SK-N-DZ (cell line): ENCODE measurements around the gene DRC7.
"Not testable (repeated sequence)": the region's sequence is repeated elsewhere in the genome, so short reads cannot be mapped to it uniquely, and the experiment has no call there.

Source experiments
- DNase-seq: peaks from one replicate; pipeline ENCODE4 v3.0.0-alpha.2; 2015; ENCODE audit warnings: low spot score

Gene DRC7

DNA sequence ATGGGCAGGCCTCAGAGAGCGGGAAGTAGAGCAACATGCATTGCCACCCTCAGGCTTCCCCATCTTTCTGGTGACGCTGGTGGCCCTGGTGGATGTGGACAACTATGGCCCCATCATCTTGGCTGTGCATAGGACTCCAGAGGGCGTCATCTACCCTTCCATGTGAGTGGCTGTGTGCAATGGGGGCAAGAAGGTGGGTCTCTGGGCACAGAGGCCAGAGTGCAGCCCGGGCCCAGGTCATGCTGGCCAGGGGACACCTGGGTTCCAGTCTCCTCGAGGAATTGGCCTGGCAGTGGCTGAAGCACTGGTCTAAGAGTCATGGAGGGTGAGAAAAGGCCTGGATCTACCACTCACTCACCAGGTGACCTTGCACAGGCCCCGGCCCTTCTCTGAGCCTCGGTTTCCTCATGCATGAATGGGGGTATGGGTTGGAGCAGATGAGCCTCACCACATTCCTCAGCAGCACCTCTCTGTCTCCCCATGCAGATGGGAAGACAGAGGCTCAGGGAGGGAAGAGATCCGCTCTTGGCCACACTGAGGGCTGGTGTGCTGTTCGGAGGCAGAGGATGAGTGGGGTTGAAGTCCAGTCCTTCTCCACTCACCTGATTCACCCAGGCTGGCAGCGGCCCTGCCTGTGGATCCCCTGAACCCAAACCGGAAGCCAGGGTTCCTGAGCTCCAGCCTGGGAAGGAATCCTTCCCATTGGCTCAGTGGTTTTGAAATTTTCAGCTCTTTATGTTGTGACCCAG is 33.7 kb upstream of the DRC7 start:
- no peak for DNase-seq

DNA sequence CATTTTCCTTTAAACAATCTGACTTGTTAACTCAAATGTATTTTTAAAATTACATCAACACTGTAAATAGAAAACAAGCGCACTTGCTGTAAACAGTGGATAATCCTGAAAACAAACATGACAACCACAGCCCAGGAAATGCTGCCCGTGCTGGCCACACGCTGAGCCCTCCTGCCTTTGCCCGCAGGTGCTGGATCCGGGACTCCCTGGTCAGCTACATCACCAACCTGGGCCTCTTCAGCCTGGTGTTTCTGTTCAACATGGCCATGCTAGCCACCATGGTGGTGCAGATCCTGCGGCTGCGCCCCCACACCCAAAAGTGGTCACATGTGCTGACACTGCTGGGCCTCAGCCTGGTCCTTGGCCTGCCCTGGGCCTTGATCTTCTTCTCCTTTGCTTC is 33.1 kb upstream of the DRC7 start:
- no peak for DNase-seq

DNA sequence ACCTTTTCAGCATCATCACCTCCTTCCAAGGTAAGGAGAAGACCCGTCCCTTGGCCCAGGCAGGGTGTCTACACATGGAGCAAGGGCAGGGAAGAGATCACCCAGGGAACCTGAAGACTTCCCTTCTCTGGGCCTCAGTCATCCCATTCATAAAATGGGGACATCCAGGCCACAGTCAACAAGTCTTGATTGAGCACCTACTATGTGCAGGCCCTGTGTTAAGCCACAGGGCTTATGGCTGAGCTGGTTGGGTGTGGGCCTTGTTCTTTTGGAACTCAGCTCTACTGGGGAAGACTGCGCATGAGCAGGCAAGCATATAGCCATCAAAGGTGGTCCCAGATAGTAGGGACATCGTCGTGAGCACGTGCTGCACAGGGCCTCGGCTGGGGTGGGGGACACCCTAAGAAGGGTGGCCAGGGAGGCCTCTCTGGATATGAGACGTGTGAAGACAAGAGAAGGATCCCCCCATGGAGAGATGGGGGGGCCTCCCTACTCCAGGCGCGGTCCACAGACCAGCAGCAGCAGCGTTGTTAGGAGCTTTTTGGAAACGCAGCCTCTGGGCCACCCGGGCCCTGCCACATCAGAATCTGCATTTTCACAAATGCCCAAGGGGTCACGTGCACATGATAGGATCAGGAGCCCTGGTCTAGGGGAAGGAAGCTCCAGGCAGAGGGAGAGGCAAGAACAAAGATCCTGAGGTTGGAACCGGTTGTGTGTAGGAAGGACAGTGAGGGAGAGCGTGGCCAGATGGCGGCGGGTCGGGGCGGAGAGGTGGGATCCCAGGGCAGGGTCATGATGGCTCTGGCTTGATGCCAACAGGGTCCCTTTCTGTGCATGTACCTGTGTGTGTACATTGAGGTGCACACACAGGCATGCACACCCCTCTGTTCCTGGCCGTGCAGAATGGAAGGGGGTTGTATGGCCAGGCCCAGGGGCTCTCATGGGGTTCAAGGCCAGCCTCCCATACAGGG is 32.4 kb upstream of the DRC7 start:
- DNase-seq, result no peak

DNA sequence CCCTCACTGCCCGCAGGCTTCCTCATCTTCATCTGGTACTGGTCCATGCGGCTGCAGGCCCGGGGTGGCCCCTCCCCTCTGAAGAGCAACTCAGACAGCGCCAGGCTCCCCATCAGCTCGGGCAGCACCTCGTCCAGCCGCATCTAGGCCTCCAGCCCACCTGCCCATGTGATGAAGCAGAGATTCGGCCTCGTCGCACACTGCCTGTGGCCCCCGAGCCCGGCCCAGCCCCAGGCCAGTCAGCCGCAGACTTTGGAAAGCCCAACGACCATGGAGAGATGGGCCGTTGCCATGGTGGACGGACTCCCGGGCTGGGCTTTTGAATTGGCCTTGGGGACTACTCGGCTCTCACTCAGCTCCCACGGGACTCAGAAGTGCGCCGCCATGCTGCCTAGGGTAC is 31.2 kb upstream of the DRC7 start:
- DNase-seq, result no peak

DNA sequence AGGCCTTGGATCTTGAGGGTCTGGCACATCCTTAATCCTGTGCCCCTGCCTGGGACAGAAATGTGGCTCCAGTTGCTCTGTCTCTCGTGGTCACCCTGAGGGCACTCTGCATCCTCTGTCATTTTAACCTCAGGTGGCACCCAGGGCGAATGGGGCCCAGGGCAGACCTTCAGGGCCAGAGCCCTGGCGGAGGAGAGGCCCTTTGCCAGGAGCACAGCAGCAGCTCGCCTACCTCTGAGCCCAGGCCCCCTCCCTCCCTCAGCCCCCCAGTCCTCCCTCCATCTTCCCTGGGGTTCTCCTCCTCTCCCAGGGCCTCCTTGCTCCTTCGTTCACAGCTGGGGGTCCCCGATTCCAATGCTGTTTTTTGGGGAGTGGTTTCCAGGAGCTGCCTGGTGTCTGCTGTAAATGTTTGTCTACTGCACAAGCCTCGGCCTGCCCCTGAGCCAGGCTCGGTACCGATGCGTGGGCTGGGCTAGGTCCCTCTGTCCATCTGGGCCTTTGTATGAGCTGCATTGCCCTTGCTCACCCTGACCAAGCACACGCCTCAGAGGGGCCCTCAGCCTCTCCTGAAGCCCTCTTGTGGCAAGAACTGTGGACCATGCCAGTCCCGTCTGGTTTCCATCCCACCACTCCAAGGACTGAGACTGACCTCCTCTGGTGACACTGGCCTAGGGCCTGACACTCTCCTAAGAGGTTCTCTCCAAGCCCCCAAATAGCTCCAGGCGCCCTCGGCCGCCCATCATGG is 30.5 kb upstream of the DRC7 start:
- no peak for DNase-seq

DNA sequence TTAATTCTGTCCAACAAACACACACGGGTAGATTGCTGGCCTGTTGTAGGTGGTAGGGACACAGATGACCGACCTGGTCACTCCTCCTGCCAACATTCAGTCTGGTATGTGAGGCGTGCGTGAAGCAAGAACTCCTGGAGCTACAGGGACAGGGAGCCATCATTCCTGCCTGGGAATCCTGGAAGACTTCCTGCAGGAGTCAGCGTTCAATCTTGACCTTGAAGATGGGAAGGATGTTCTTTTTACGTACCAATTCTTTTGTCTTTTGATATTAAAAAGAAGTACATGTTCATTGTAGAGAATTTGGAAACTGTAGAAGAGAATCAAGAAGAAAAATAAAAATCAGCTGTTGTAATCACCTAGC is 30.0 kb upstream of the DRC7 start:
- DNase-seq, result no peak

DNA sequence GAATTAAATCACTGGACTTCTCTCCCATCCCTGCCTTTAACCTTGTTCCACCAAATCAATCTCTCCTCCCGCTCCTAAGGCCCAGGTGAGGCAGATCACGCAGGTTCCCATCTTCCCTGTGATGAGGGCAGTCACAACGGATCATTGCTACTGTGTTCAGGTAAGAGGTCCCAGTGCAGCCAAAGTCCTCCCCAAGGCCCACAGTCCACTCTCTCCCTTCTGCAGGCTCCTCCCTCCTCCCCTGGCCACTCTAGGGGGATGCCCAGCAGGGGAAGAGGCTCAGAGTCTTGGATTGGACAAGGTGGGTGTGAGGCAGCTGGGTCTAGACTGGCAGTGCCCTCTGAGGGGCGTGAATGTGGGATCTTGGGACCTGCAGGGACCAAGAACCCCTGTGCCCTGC is 29.1 kb upstream of the DRC7 start:
- DNase-seq, result no peak

DNA sequence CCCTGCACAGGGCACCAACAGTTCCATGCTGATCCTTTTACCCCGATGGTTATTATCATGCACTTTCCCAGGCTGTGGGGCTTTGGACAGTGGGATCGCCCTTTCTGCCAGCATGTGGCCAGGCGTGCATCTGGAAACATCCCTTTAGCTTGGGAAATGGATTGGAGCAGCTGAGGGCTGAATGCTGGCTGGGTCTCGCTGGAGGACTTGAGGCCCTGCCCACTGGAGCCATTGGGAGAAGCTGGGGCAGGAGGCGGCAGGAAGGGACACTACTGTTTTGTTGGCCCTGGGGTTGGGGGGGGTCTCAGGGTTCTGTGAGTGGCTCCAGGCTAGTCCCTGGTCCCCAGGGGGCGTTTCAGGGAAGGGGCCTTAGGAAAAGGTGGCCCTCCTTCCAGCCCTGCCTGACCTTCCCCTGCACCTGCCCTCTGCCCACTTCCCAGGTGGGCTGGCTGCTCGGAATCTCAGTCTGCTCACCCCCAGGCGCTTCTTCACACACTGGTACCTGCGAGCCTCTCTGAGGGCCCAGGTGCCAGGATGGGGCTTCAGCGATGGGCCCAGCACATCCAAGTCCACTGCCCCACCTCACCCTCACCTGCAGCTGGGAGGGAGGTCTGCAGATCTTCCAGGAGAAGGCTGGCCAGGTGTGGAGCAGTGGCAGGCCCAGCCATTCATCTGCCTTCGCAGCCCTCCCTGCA is 28.1 kb upstream of the DRC7 start:
- DNase-seq, result no peak

DNA sequence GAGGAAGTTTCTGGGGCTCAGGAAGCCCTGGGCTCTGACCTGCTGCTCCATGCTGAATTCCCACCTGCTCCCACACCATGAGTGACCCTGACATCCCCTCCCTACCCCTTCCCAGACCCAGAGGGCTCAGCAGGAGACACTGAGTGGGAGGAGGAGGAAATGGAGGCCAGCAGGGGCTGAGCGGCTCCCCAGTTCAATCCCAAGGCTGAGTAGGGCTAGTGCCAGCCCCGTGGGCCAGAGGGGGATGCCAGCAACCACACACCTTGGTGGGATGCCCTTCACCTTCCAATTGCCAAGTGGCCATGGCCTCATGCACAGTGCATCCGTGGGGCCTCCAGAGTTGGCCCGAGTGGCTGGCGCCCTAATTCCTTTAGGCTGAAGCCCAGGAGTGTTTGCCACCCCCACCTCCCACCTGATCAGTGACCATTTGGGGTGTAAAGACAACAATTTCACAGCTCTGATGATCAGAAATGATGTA is 27.5 kb upstream of the DRC7 start:
- no peak for DNase-seq

DNA sequence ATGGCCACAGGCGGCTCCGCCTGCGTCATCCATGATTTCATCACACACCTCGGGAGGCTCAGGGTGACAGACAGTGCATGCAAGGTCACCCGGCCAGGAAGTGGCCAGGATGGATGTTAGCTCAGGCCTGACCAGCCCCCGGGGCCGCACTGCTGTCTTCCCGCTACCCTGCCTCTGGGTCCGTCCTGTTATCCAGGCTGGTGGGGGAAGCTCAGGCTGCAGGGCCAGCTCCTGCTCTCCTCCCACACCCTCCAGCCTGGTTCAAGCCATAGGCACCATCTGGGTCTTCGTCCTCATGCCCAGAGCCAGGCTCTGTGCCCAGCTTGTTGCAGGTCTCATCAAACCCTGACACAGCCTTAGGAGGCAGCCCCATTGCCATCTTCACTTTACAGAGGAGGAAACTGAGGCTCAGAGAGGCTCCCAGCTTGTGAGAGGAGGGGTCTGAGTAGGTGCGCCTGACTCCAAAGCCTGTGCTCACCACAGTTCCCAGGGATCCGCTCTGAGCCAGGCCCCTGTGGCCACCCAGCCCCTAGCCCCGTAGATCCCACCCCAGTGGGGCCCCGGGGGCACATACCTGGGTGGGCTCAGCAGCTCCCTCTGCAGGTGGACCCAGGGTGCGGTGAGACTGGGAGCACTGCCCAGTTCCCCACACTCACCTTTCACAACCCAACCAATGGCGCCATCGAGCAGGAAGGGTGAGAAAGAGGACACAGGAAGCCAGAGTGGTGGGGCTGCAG is 26.9 kb upstream of the DRC7 start:
- DNase-seq, result no peak

DNA sequence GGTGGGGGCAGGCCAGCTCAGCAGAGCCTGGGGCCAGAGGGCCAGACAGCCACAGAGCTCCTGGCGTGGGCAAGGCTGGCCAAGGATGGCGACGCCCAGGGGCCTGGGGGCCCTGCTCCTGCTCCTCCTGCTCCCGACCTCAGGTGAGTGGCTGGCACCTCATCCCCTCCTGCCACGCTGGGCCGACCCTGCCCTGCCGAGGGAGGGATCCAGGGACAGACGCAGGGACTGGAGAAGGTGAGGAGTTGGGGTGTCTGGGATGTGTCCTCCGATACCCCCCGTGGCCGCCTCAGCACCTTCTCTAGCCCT is 26.4 kb upstream of the DRC7 start, which contains the start of gene ADGRG3:
Gene ADGRG3, plus strand, starts transcription at position 44 of the 309 bp plus-strand sequence. Its CDS starts 42 bp downstream, at position 86.
- no peak for DNase-seq

DNA sequence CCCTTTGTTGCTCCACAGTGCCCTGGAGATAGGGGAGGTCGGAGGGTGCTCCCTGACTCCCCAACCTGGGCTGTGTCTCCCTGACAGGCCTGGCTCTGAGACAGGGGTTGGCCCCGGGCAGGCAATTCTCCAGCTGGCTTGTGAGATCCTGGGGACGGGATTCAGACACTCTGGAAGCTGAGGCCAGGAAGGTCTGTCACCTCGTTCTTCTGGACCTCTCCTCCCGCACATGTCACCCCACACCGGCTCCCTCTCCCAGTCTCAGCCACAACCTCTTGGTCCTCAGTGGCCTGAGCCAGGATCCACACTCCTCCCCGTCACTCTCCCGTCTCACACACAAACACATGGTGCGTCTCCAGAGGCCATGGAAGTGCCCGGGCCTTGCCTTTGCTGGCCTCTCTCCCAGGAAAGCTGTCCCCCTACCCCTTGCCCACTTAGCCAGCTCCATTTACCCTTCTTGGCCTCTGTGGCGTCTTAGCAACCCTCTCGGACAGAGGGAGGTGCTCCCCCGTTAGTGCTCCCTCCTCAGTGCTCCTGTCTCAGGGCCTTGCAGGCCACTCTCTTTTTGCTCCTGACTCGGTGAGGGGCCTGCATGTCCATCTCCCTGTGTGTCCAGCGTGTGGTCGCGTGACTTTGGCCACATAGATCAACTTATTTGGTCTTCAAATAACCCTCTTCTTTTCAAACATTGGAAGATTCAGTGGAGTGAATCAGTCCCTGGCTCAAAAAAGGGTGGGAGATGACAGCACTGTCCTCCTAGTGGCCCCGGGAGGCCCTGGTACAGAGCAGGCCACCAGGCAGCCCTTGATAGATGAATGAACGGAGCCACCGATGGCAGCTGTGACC is 25.8 kb upstream of the DRC7 start:
- DNase-seq, result no peak

DNA sequence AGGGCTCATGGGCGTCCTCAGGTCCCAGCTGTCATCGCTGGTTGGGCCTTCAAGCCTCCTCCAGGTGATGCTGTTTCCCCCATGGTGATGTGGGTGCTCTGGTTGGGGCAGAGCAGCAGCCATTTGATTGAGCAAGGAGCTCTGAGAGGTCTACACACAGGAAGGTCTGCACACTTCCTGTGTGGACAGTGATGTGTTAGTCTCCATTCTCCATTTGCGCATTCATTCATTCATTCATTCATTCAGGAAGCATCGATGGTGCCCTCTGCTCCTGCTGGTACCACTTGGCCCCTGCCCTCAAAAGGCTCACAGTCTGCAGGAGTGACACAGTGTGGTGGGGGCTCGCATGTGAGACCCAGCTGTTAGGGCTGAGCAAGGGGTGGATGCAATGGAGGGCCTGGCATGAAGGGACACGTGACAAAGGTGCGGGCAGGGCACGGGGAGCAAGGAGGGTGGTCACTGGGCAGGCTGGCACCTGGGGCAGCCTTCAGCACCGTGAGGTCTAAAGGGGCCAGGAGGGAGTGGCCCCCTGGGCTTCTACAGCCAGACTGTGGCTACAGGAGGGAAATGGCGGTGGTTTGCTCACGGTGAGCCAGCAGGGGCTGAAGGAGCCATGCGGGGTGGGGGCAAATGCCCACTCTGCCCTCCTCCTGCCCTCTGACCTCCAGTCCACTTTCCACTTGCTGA is 25.0 kb upstream of the DRC7 start:
- no peak for DNase-seq

DNA sequence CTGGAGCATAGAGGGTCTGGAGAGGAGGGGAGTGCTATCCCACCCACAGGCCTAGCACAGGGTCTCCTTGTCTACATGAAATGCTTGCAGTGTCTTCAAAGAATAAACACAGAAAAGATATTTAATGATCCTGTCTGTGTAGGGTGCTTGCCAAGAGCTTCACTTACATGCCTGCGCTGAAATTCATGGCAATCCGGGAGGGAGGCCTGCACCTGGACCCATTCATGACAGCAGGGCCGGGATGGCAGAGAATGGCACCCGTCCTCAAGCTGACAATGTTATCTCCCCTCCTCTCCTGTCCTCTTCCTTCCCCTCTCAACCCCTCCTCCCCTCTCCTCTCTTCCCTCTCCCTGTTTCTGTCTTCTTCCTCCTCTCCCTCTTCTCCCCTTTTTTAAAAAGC is 24.4 kb upstream of the DRC7 start:
- no peak for DNase-seq

DNA sequence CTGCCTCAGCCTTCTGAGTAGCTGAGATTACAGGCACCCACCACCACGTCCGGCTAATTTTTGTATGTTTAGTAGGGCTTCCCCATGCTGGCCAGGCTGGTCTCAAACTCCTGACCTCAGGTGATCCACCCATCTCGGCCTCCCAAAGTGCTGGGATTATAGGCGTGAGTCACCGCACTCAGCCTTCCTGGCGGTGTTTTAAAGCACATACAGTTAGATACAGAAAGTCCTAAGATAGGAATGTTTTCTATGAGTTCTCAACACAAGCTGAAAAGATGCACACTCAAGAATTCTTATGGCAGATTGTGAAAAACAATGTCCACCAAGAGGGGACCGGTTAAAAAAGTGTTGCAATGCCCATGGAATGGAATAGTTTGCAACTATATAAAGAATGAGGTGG is 23.2 kb upstream of the DRC7 start:
- not testable (repeated sequence) for DNase-seq

DNA sequence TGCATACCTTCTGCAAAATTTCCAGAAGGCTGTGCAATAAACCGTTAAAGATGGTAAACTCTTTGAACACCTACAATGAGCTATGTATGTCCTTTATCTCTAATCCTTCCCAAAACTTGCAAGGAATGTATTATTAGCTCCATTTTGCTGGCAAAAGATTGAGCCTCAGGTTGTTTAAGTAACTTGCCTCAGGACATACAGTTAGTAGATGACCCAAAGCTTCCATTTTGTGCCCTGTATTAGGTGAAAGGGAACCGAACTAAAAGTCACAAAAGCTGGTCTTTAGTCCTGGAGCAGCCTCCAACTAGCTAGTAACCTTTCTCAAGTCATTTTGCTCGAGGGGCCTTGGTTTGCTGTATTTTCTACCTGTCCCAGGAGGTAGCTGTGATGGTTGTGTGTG is 22.2 kb upstream of the DRC7 start:
- no peak for DNase-seq

DNA sequence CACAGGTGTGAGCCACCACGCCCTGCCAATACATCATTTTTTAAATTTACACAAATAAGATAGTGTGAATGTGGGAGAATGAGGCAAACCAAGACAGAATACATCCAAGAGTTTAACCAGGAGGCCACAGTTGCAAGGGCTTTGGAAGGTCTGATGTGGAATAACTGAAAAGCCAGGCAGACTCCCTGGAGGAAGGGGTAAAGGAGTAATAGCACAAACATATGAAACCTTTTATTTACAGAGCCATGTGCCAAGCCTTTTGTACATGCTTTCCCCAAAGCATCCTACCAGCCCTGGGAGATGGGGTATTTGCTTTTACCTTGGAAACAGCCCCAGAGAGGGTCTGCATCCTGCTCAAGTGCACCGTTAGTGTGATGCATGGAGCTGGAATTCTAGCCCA is 21.8 kb upstream of the DRC7 start:
- no peak for DNase-seq

DNA sequence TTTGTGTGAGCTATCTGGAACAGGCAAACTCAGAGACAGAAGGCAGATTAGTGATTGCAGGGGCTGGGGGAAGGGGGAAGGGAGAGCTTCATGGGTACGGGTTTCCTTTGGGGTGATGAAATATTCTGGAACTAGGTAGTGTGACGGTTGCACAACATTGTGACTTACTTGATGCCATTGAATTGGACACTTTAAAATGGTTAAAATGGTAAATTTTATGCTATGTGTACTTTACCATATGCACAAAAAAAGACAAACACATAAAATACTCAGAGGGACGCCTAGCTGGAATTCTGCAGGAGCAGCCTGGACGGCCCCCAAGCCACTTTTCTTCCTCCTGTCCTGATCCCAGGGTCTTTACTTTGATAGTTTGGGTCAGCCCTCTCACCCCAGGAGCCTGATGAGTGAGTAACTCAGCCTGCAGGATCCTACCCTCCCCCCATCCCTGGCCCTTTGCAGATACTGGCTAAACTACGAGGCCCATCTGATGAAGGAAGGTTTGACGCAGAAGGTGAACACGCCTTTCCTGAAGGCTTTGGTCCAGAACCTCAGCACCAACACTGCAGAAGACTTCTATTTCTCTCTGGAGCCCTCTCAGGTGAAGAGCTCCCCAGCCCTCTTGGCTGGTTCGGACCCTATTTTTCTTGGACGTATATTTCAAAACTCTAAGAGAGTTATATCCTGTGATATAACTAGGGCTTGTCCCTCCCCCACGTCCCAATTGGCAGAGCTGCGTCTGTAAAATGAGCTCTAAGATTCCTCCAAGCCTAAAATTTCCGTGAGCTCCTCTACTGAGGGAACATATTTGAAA is 18.7 kb upstream of the DRC7 start:
- no peak for DNase-seq
